Thyroid gland (tissue), 4 donors: ENCODE data around the gene NLK. TPM values are rescaled to one million over a fixed set of nuclear protein-coding genes. Genes with fewer than 3 reads are reported as not detected.

Experiments
- DNase-seq, 2 donors: peaks; one replicate each; pipeline ENCODE4 v3.0.0-alpha.2; 2019
- H3K27ac ChIP-seq, 3 donors: fragments of 200-600 bp; sonication (generic); 1 replicate in 2 of 3; 2 replicates in 1 of 3; pipeline ENCODE4 v1.5.1; 2016 to 2019; ENCODE audit warnings: mild to moderate bottlenecking in 1 of 3, moderate library complexity in 1 of 3
- H3K27me3 ChIP-seq: fragments of 200-600 bp; sonication (generic); one replicate; pipeline ENCODE4 v1.5.1; 2019
- H3K36me3 ChIP-seq, 2 donors: fragments of 200-600 bp; sonication (generic); one replicate each; pipeline ENCODE4 v1.5.1; 2016 to 2019
- H3K4me1 ChIP-seq, 2 donors: fragments of 200-600 bp; sonication (generic); one replicate each; pipeline ENCODE4 v1.5.1; 2017 to 2019
- H3K4me3 ChIP-seq, 3 donors: fragments of 200-600 bp; sonication (generic); replicated peaks in 1 of 3; 1 replicate in 2 of 3; 2 replicates in 1 of 3; pipeline ENCODE4 v1.5.1; 2016; ENCODE audit warnings: mild to moderate bottlenecking in 1 of 3
- H3K9me3 ChIP-seq: fragments of 200-600 bp; sonication (generic); one replicate; pipeline ENCODE4 v1.5.1; 2017
- POLR2A ChIP-seq, 2 donors: fragments of 450-650 bp; IDR thresholded peaks; one replicate each; pipeline ENCODE4 v1.6.1; 2017; ENCODE audit warnings: antibody characterized with exemption in 2 of 2, mild to moderate bottlenecking in 2 of 2, moderate library complexity in 1 of 2
- WGBS, 2 donors: methylation state at CpG; one replicate each; pipeline ENCODE4 v1.1.5; 2017; 5-methylcytosine and 5-hydroxymethylcytosine counted together
- intact Hi-C: fragments of 100-400 bp; cut with DNase I; formaldehyde crosslinking; loops from one replicate; pipeline ENCODE4 v1.15.1; 2023
- total RNA-seq, 4 donors: library from RNA; depleted of rRNA; stranded (reverse); fragments of >200 nt; gene quantifications; one replicate each; pipeline ENCODE4 v1.2.3, GENCODE V29; 2016
- TF ChIP-seq, protein P1 (sequence below), 6 experiments: fragments of 200-600 bp in 3 of 6; fragments of 450-650 bp in 3 of 6; sonication (generic) in 3 of 6; IDR thresholded peaks; one replicate each; pipeline ENCODE4 v1.5.1; 2016 to 2019; ENCODE audit warnings: antibody characterized with exemption in 6 of 6, mild to moderate bottlenecking in 2 of 6, inconsistent platforms in 1 of 6, moderate library complexity in 1 of 6

Gene NLK
- total RNA-seq, 4 donors from 2014 or later: 37.7 to 54.2 (median 46.0) TPM

DNA sequence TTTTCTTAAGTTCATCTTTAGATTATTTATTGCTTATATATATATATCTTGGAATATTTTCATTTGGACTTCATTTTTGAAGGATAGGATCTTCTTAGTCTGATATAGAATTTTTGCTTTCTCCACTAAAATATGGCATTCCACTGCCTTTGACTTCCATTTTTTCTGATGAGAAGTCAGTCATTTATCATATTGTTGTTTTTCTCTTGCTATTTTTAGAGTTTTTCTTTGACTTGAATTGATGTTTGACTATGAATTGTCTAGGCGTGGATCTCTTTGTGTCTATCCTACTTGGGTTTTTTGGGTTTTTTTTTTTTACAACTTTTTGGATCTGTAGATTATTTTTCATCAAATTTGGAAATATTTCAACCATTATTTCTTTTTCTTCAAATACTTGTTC is 67.7 kb downstream of the NLK start:
- H3K4me3 ChIP-seq: no peak overlapping the region
- TF ChIP-seq, protein P1, sequence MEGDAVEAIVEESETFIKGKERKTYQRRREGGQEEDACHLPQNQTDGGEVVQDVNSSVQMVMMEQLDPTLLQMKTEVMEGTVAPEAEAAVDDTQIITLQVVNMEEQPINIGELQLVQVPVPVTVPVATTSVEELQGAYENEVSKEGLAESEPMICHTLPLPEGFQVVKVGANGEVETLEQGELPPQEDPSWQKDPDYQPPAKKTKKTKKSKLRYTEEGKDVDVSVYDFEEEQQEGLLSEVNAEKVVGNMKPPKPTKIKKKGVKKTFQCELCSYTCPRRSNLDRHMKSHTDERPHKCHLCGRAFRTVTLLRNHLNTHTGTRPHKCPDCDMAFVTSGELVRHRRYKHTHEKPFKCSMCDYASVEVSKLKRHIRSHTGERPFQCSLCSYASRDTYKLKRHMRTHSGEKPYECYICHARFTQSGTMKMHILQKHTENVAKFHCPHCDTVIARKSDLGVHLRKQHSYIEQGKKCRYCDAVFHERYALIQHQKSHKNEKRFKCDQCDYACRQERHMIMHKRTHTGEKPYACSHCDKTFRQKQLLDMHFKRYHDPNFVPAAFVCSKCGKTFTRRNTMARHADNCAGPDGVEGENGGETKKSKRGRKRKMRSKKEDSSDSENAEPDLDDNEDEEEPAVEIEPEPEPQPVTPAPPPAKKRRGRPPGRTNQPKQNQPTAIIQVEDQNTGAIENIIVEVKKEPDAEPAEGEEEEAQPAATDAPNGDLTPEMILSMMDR (IDR thresholded peaks at IDR 0.05): no peak
- no peak for TF ChIP-seq POLR2A (IDR thresholded peaks at IDR 0.05)
- 98% methylated on average over 1 of the region's 1 CpG for WGBS, 2 donors
- no peaks in the 10 kb centered on the region for H3K9me3 ChIP-seq
- no peaks in the 10 kb centered on the region for H3K36me3 ChIP-seq
- peaks cover 12 to 17% of the 10 kb centered on the region in 2 donors for H3K4me1 ChIP-seq
- no peak for DNase-seq
- H3K27ac ChIP-seq: no peak overlapping the region
- intact Hi-C loops: no loop called here
- no peaks in the 10 kb centered on the region for H3K27me3 ChIP-seq

DNA sequence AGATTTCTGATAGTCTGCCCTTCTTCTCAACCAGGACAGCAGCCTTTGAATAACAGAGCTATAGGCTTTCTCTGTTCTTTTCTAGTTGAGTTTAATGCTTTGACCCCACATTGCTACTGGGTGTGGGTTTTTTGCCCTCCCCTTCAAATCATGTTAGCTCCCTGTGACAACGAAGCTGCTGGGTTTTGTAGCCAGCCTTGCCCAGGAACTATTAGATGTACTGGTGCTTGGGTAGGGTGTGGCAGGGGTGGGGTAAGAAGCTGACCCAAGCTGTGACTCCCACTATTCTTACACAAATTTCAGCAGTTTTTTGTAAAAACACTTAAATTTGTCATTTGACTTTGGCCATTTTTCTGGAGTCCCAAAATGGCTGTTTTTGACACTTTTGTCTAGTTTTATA is 69.7 kb downstream of the NLK start:
- Histone ChIP-seq H3K4me3 (no peak overlapping the region), H3K36me3 (no peaks in the 10 kb centered on the region), H3K9me3 (no peaks in the 10 kb centered on the region), H3K27me3 (no peaks in the 10 kb centered on the region), H3K27ac (peak overlapping the region in 2 of 3 donors; percentile 33 to 49), H3K4me1 (peaks cover 14 to 17% of the 10 kb centered on the region in 2 donors)
- 36 to 52% methylated on average over 1 of the region's 1 CpG for WGBS, 2 donors
- TF ChIP-seq, protein P1 (IDR thresholded peaks at IDR 0.05): no peak
- no peak for TF ChIP-seq POLR2A (IDR thresholded peaks at IDR 0.05)
- DNase-seq: no peak
- intact Hi-C loops: no loop called here

DNA sequence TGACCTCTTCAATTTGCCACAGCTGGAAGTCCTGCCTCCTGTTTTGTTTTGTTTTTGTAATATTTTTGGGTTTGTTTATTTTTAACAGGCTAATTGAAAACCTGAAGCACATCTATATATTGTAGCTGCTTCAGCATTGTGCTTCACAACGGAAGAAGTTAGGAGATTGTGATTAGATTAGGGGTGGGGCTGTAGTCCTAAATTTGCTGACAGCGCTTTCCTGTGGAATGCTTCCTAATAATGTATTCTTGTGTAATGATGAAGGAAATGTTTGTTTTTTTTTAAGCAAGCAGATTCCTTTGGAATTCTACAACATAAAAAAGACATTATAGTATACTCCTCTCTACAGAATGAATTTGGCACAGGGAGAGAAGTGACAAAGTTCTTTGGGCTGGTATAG is 70.1 kb downstream of the NLK start:
- H3K27ac ChIP-seq: peak overlapping the region in 2 of 3 donors; percentile 33 to 49
- H3K4me3 ChIP-seq: no peak overlapping the region
- no peak for TF ChIP-seq POLR2A (IDR thresholded peaks at IDR 0.05)
- TF ChIP-seq, protein P1 (IDR thresholded peaks at IDR 0.05): no peak
- no peaks in the 10 kb centered on the region for H3K36me3 ChIP-seq
- no peak for DNase-seq
- 61 to 65% methylated on average over 2 of the region's 2 CpGs for WGBS, 2 donors
- intact Hi-C loops: no loop called here
- no peaks in the 10 kb centered on the region for H3K27me3 ChIP-seq
- peaks cover 15 to 17% of the 10 kb centered on the region in 2 donors for H3K4me1 ChIP-seq
- no peaks in the 10 kb centered on the region for H3K9me3 ChIP-seq

DNA sequence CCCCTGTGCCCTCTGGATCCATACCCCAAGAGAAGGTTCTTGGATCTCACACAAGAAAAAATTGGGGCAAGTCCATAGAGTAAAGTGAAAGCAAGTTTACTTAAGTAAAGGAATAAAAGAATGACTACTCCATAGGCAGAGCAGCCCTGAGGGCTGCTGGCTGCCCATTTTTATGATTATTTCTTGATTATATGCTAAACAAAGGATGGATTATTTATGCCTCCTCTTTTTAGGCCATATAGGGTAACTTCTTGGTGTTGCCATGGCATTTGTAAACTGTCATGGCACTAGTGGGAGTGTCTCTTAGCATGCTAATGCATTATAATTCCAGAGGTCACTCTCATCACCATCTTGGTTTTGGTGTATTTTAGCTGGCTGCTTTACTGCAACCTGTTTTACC is 70.8 kb downstream of the NLK start:
- Histone ChIP-seq H3K36me3 (no peaks in the 10 kb centered on the region), H3K4me3 (no peak overlapping the region), H3K27ac (no peak overlapping the region), H3K4me1 (peaks cover 15 to 17% of the 10 kb centered on the region in 2 donors), H3K27me3 (no peaks in the 10 kb centered on the region), H3K9me3 (no peaks in the 10 kb centered on the region)
- TF ChIP-seq, protein P1 (IDR thresholded peaks at IDR 0.05): no peak
- no peak for TF ChIP-seq POLR2A (IDR thresholded peaks at IDR 0.05)
- intact Hi-C loops: no loop called here
- DNase-seq: no peak

DNA sequence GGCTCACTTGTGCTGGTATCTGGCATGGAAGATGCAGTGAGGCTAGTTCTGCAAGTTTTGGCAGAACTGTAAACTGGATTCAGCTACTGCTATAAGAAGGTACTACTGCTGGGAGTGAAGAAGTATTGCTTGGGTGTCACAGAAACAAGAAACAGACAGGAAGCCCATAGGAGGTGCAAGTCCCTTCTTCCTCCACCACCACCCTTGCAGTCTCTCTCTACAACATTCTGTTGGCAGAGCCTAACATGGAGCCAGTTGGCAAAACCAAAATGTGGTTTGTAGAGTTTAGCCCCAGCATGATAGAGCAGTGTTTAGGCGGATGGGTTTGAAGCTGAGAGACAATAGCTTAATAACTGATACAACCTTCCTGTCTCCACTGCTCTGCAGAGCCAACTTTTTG is 72.6 kb downstream of the NLK start:
- WGBS, 2 donors: 96 to 100% methylated on average over 1 of the region's 1 CpG

More for the DNA sequence above, 72.6 kb downstream of the NLK start:
- Histone ChIP-seq H3K36me3 (no peaks in the 10 kb centered on the region), H3K27me3 (no peaks in the 10 kb centered on the region), H3K4me3 (no peak overlapping the region), H3K9me3 (no peaks in the 10 kb centered on the region), H3K27ac (no peak overlapping the region), H3K4me1 (peaks cover 23 to 26% of the 10 kb centered on the region in 2 donors)
- DNase-seq: no peak
- intact Hi-C loops: no loop called here
- no peak for TF ChIP-seq POLR2A (IDR thresholded peaks at IDR 0.05)
- TF ChIP-seq, protein P1 (IDR thresholded peaks at IDR 0.05): no peak
